Stimulated activated effector memory CD8-positive, alpha-beta T cell treated with anti-CD3 and anti-CD28 coated beads, Interleukin-12 subunit alpha, Interleukin-12 subunit beta, amount 100 ng/mL, for 72 hours (primary cell): ENCODE data around the gene C1QL2.

Source experiments
- ATAC-seq: fragments of 150-1000 bp; cut with Tn5 transposase; 2 replicates; pipeline ENCODE4 v1.10.0; 2021
- DNase-seq, 2 donors: peaks; one replicate each; pipeline ENCODE4 v3.0.0; 2021 to 2022; ENCODE audit warnings: low spot score in 2 of 2
- H3K27ac Mint-ChIP-seq: one replicate; pipeline ENCODE4 v1.8.0; 2022; ENCODE audit warnings: mild to moderate bottlenecking, mixed read lengths
- H3K36me3 Mint-ChIP-seq: one replicate; pipeline ENCODE4 v1.8.0; 2022; ENCODE audit warnings: mild to moderate bottlenecking, mixed read lengths
- H3K4me1 Mint-ChIP-seq: one replicate; pipeline ENCODE4 v1.8.0; 2022; ENCODE audit warnings: mixed read lengths
- H3K4me3 Mint-ChIP-seq: one replicate; pipeline ENCODE4 v1.8.0; 2022; ENCODE audit warnings: mild to moderate bottlenecking, mixed read lengths
- H3K9me3 Mint-ChIP-seq: one replicate; pipeline ENCODE4 v1.8.0; 2022; ENCODE audit warnings: mixed read lengths

The C1QL2 gene

DNA sequence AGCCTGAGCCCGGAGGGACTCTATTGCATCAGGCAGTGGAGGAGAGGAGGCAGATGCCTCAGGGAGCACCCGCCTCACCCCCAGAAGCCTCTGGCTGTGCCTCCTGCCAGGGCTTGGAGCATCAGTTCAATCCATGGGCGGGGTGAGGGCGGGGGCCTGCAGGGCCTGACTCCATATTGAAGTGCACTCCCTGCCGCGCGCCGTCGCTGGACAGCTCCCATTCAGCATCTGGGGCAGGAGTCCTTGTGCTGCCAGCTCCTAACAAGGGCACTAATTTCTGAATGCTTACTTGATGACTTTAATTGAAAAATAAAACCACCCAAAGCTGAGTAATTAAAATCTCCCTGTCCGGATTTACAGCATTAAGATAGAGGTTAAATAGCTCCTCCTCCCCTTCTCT, 23.8 kb downstream of the C1QL2 start:
- no peak overlapping the region for H3K4me3 Mint-ChIP-seq
- ATAC-seq = no peak
- no peaks in the 10 kb centered on the region for H3K36me3 Mint-ChIP-seq
- no peak overlapping the region for H3K27ac Mint-ChIP-seq
- H3K4me1 Mint-ChIP-seq = no peaks in the 10 kb centered on the region
- peaks cover 3% of the 10 kb centered on the region for H3K9me3 Mint-ChIP-seq
- DNase-seq = no peak

- Mint-ChIP-seq H3K36me3 (no peaks in the 10 kb centered on the region), H3K4me1 (no peaks in the 10 kb centered on the region), H3K27ac (no peak overlapping the region), H3K4me3 (no peak overlapping the region), H3K9me3 (no peaks in the 10 kb centered on the region)
- ATAC-seq (no peak), DNase-seq (peak in 1 of 2 donors; percentile 4)
Measured at GRCh38 chr2:119126650-119127049, 31.9 kb downstream of the C1QL2 start.

DNA sequence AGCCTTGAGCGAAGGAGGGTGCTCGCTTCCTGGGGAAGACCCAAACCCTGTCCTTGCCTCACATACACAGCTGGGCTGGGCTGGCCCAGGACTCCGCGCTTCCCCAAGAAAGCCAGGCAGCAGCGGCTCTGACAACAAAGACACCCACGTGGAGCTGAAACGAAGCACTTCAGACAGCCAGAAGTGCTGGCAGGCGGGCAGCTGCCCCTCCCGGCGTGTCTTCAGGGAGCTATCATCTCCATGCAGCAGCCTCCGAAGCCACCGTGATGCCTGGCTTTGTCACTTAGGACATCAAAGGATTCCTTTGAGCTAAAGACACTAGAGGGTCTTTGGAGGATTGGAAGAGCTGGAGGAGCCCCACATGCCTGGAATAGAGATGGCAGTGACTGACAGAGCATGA, 35.2 kb downstream of the C1QL2 start:
- ATAC-seq = no peak
- no peaks in the 10 kb centered on the region for H3K9me3 Mint-ChIP-seq
- no peak overlapping the region for H3K27ac Mint-ChIP-seq
- no peak overlapping the region for H3K4me3 Mint-ChIP-seq
- H3K4me1 Mint-ChIP-seq = no peaks in the 10 kb centered on the region
- no peaks in the 10 kb centered on the region for H3K36me3 Mint-ChIP-seq
- no peak for DNase-seq

- Mint-ChIP-seq H3K27ac (no peak overlapping the region), H3K36me3 (no peaks in the 10 kb centered on the region), H3K4me1 (no peaks in the 10 kb centered on the region), H3K4me3 (no peak overlapping the region), H3K9me3 (no peaks in the 10 kb centered on the region)
- ATAC-seq (no peak), DNase-seq (no peak)
Measured at GRCh38 chr2:119122663-119123062, 35.9 kb downstream of the C1QL2 start.

GRCh38 chr2:119119999-119120756, 38.4 kb downstream of the C1QL2 start:
- Mint-ChIP-seq H3K9me3 (no peaks in the 10 kb centered on the region), H3K4me1 (no peaks in the 10 kb centered on the region), H3K27ac (no peak overlapping the region), H3K36me3 (no peaks in the 10 kb centered on the region), H3K4me3 (no peak overlapping the region)
- no peak for ATAC-seq
- no peak for DNase-seq

DNA sequence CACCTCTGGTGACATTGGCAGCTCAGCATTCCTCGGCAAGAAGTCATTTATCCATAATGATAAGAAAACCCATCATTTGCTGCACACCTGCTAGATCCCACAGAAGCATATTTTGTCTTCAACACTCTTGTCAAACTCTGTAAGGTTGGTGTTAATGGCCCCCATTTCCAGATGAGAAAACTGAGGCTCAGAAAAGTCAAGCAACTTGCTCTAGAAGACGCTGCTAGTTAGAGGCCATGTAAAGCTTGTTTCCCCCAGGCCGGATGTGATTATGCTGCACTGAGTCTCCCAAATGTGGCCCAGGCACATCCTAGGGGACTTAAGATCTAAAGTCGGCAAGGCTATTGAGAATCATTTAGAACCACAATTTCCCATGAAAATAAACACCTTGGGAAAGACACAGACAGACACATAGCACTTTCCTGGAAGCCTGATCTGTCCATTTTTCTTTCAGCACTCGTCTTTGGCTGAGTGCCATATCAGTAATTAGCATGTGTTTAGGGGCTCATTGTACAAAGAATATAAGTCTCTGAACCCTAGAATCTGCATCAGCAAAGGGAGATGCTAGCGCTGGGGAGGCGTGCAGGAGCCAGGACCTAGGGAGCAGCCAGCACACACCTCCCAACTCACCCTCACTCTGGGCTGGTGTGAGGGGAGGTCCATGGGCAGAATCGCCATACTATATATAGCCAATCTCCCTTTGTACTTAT, 39.3 kb downstream of the C1QL2 start:
- Mint-ChIP-seq H3K27ac (no peak overlapping the region), H3K4me1 (no peaks in the 10 kb centered on the region), H3K9me3 (no peaks in the 10 kb centered on the region), H3K4me3 (no peak overlapping the region), H3K36me3 (no peaks in the 10 kb centered on the region)
- DNase-seq = no peak
- ATAC-seq = no peak

DNA sequence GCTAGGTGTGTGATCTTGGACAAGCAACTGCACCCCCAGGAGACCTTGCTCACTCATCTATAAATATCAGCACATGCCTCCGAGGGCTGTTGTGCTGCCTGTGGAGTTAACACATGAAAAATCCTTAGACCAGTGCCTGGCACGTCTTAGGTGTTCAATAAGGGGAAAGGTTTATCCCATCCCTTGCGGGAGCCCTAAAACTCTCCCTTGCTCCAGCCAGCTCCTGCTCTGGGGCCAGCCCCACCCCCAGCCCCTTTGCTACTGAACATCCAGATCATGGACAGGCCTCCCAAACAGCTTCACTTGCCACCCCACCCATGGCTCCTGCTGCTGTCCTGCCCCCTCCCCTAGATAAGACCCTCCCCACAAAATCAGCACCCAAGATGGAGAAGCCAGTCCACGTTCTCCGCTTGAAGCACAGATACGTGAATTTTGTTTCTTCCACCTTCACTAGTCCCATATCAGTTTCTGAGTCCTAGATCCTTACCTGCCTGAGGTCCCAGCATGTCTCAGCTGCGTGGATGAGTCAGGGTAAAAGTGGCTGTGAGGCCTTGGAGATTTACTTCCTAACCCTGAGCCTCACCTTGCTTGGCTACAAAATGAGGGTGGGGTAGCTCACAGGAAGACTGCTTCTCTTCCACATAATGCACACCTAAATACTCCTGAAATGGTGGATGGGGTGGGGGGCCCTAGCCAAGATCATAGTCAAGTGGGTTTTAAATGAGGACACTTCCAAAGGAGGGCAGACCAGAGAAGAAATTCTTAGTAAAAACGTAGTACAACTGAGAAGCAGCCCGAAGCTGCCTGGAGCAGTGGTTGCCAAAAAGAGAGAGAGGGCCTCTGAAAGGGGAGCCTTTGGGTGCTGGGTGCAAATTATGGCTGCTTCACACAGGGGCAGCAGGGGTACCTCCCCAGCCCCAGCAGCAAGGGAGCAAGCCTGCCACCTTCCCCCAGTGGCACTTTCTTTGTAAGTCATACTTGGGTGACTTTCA, 40.4 kb downstream of the C1QL2 start:
- Mint-ChIP-seq H3K4me1 (no peaks in the 10 kb centered on the region), H3K4me3 (no peak overlapping the region), H3K9me3 (no peaks in the 10 kb centered on the region), H3K27ac (no peak overlapping the region), H3K36me3 (no peaks in the 10 kb centered on the region)
- no peak for DNase-seq
- ATAC-seq = no peak

- no peak overlapping the region for H3K4me3 Mint-ChIP-seq
- no peaks in the 10 kb centered on the region for H3K9me3 Mint-ChIP-seq
- no peaks in the 10 kb centered on the region for H3K36me3 Mint-ChIP-seq
- DNase-seq = no peak
- H3K4me1 Mint-ChIP-seq = no peaks in the 10 kb centered on the region
- H3K27ac Mint-ChIP-seq = no peak overlapping the region
- no peak for ATAC-seq
Measured at GRCh38 chr2:119117408-119117807, 41.1 kb downstream of the C1QL2 start.

DNA sequence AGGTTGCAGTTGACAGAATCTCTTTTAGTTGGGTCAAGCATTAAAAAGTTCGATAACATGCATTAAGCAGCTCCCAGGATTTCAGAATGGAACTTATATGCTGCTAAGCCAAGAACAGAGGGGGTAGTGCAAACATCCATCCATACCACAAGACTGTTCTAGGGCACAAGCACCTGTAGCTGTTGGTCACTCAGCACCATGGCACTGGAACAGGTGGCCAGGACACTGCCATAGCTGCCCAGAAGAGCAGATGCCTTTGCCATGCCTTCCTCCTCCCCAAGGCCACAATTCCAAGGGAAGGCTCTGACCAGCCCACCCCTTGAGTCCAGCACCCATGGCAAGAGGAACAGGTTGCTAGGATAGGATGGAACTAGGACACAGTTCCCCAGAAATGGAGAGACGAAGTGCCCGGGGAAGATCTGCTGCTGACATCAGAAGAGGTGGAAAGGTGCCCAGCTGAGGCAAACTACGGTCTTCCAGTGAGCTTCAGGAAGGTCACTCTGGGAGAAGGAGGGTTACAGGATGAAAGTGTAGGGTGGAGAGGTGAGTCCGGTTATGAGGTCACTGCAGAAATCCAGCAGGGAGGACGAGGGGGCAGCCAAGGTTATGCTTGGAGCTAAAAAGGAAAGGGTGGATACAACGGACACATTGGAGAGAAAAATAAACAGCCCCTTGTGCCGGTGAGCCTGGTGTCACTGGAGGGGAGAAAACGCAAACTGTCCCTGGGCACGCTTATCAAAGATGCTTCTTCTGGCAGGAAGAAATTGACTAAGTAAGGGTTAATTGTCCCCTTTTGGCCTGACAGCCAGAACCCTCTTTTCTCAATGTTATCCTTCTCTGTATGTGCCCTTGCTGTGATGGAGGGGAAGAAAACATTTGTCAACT, 41.9 kb downstream of the C1QL2 start:
- no peak overlapping the region for H3K4me3 Mint-ChIP-seq
- H3K4me1 Mint-ChIP-seq = no peaks in the 10 kb centered on the region
- H3K36me3 Mint-ChIP-seq = no peaks in the 10 kb centered on the region
- no peak overlapping the region for H3K27ac Mint-ChIP-seq
- peaks cover 1% of the 10 kb centered on the region for H3K9me3 Mint-ChIP-seq
- DNase-seq (no peak), ATAC-seq (no peak)

DNA sequence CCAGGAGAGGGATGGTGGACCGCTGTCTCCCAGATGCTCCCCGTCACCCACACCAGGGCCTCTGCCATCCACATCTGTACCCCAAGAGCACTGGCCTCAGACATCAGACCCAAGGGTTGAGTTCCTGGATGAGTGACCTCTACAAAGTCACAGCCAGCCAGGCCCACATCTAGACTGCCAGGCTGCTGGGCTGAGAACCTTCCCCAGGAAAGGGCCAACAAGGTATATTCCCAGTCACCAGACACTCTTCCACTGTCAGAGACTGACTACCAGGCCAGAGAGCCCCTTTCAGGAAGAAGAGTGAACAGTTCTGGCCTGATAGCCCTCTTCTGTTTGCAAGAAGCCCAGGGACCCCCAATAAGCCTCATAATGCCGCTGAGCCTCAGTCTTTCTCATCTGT, 44.3 kb downstream of the C1QL2 start:
- H3K4me3 Mint-ChIP-seq = no peak overlapping the region
- H3K9me3 Mint-ChIP-seq = peaks cover 9% of the 10 kb centered on the region
- no peak overlapping the region for H3K27ac Mint-ChIP-seq
- no peak for DNase-seq
- no peak for ATAC-seq
- H3K4me1 Mint-ChIP-seq = no peaks in the 10 kb centered on the region
- no peaks in the 10 kb centered on the region for H3K36me3 Mint-ChIP-seq

- peaks cover 9% of the 10 kb centered on the region for H3K9me3 Mint-ChIP-seq
- no peaks in the 10 kb centered on the region for H3K36me3 Mint-ChIP-seq
- no peaks in the 10 kb centered on the region for H3K4me1 Mint-ChIP-seq
- DNase-seq = no peak
- no peak overlapping the region for H3K4me3 Mint-ChIP-seq
- ATAC-seq = no peak
- H3K27ac Mint-ChIP-seq = no peak overlapping the region
Measured at GRCh38 chr2:119113489-119113770, 45.1 kb downstream of the C1QL2 start.

DNA sequence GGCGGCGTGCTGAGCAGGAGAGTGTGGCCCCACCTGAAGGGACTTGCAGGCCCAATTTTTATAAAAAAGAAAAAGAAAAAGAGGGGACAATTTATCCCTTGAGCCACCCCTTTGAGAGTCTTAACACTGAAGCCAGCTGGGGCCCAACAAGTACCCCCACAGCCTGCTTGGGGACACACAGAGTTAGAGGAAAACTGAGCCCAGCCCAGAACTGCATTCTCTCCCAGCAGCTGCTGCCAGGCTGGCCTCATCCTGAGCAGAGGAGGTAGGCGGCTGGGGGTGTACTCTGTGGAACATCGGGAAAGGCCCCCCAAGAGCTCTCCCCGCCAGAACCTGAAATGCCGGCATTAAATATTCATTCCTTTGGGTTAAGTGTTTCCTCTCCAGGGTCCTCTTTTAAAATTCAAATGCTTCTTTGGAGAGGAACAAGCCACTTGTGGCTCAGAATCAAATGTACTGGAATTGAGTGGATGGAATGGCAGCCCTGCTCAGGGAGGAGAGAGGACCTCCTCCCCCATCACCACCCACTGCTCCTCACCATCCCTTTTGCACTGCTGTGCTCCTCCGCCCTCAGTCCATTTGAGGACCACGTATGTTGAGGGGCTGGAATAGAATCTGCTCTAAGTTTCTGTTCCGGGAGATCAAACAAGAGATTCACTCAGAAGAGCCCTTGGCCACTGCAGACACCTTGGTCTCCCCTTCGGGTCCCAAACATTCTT, 45.6 kb downstream of the C1QL2 start:
- ATAC-seq = no peak
- Mint-ChIP-seq H3K27ac (no peak overlapping the region), H3K9me3 (peaks cover 9% of the 10 kb centered on the region), H3K4me3 (no peak overlapping the region), H3K36me3 (no peaks in the 10 kb centered on the region), H3K4me1 (no peaks in the 10 kb centered on the region)
- no peak for DNase-seq

DNA sequence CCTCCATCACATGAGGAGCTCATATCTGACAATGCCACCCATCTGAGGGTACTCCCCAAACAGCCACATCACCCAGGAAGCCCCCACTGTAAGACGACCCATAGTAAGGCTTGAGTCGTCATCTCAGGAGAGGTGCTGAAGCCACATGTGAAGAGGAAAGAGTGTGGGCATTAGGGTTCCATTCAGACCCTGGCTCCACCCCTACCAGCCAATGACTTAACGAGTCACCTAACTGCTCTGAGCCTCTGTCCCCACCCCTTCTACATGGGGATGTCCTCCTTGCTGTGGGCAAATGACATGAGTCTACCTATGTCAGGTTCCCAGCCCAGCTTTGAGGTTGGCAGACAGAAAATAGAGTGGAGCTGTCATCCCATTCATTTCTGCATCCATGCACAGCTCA, 46.3 kb downstream of the C1QL2 start:
- Mint-ChIP-seq H3K4me1 (no peaks in the 10 kb centered on the region), H3K9me3 (peaks cover 11% of the 10 kb centered on the region), H3K27ac (no peak overlapping the region), H3K36me3 (no peaks in the 10 kb centered on the region), H3K4me3 (no peak overlapping the region)
- no peak for ATAC-seq
- DNase-seq = no peak
